Mammary epithelial cell (primary cell): Measurements from ENCODE around the gene CAMTA1.

ENCODE experiments used
- CTCF ChIP-seq, 2 donors: IDR thresholded peaks in 1 of 2; conservative IDR thresholded peaks in 1 of 2; 2 replicates each; pipeline ENCODE4 v1.5.1; 2011 to 2012; ENCODE audit warnings: inconsistent platforms in 2 of 2, low read length in 2 of 2, mild to moderate bottlenecking in 2 of 2, control low read depth in 1 of 2, low read depth in 1 of 2; ENCODE audit not compliant: insufficient read depth in 1 of 2; ENCODE audit errors: extremely low read depth in 1 of 2
- EZH2 ChIP-seq: IDR thresholded peaks from 2 replicates; pipeline ENCODE4 v1.6.1; 2012; ENCODE audit warnings: low read length, inconsistent platforms, borderline replicate concordance

DNA sequence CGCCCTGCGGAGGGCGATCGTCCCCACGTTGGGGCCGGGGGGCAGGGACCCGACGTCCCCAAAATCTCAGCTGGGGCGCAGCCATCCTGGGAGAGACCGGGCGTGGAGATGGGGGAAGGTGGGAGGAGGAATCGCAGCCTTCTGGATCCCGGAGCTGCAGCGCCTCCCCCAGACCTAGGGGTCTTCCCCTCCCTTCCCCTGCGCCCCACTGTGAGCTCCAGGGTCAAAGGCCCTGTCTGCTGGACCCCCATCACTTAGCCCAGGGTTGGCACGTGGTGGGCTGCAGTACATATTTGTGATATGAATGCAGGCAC, 895.7 kb downstream of the CAMTA1 start:
- TF ChIP-seq CTCF (conservative IDR thresholded peaks at IDR 0.05 in 1 of 2, IDR thresholded peaks at IDR 0.05 in 1 of 2; ENCODE audit: extremely low read depth in 1 of 2, insufficient read depth in 1 of 2, low read depth in 1 of 2, low read length in 2 of 2) (no peak), EZH2 (no peak)
